ENCODE measurements around the gene ASAP3.

- no peak for TF ChIP-seq EZH2 (IDR thresholded peaks at IDR 0.05)
- 0 out of 2 replicates have a peak, but pooled peaks have one; percentile 3 for TF ChIP-seq POLR2AphosphoS5 (IDR thresholded peaks at IDR 0.05; ENCODE audit: borderline replicate concordance, low read depth, low read length)
Observed at GRCh38 chr1:23530087-23530746, 46.2 kb upstream of the ASAP3 start.

All from SK-N-MC (cell line).